ENCODE data around the gene PODXL2.

Gene PODXL2

DNA sequence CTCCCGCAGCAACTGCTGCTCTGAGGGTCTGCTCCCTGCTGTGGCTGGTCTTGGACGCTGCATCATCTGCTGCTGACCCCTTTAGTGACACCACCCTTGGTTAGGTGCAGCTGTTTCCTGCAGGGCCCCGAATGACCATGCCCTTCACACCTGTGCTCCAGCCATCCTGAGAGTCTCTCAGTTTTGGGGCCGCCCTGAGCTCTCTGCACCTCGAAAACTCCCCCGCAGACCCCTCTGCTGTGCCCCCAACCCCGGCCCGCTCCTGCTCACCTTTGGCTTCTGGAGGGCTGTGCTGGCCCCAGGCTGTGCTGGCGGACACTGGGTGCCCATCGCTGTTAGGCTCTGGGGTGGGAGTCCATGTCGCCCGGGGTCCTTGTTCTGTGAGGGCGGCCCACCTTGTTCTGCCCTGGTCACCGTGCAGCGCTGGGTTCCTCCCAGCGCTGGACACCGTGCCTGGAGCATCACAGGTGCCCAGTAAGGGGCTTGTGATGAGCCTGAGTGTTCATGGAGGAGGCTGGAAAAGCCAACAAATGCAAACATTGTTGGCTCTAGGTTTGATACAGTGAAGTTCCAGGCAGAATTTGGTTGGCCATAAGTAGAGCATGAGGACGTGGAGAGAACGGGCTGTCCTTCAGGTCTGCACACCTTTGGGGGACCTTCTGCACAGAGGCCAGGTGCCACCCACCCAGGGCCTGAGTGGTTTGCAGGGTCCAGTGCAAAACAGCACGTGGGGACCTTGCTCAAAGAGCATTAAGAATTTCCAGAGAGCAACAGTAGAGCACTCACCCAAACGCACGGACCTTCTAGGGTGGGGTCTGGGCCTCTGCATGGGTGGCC lies 56.1 kb downstream of the PODXL2 start:
- TF ChIP-seq, protein P1, sequence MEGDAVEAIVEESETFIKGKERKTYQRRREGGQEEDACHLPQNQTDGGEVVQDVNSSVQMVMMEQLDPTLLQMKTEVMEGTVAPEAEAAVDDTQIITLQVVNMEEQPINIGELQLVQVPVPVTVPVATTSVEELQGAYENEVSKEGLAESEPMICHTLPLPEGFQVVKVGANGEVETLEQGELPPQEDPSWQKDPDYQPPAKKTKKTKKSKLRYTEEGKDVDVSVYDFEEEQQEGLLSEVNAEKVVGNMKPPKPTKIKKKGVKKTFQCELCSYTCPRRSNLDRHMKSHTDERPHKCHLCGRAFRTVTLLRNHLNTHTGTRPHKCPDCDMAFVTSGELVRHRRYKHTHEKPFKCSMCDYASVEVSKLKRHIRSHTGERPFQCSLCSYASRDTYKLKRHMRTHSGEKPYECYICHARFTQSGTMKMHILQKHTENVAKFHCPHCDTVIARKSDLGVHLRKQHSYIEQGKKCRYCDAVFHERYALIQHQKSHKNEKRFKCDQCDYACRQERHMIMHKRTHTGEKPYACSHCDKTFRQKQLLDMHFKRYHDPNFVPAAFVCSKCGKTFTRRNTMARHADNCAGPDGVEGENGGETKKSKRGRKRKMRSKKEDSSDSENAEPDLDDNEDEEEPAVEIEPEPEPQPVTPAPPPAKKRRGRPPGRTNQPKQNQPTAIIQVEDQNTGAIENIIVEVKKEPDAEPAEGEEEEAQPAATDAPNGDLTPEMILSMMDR (IDR thresholded peaks at IDR 0.05), result no peak

DNA sequence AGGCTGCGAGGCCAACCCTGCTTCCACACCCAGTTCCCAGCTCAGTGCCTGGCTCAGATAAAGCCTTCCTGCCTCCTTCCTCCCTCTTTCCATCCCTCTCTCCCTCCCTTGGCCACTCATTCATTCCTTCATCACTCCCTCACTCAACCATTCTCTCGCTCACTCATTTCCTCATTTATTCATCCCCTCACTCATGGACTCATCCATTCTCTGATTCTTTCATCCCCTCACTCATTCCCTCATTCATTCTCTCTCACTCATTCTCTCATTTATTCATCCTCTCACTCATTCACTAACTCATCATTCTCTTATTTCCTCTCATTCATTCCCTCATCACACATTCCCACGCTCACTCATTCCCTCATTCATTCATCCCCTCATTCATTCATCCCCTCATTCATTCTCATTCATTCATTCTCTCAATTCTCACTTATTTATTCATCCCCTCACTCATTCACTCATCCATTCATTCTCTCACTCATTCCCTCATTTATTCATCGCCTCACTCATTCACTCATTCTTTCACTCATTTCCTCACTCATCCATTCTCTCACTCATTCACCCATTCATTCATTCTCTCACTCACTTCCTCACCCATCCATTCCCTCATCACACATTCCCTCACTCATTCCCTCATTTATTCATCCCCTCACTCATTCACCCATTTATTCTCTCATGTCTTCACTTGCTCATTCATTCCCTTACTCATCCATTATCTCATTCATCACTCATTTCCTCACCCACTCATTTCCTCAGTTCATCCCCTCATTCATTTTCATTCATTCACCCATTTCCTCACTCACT lies 56.9 kb downstream of the PODXL2 start:
- TF ChIP-seq, protein P1 (IDR thresholded peaks at IDR 0.05), result no peak

DNA sequence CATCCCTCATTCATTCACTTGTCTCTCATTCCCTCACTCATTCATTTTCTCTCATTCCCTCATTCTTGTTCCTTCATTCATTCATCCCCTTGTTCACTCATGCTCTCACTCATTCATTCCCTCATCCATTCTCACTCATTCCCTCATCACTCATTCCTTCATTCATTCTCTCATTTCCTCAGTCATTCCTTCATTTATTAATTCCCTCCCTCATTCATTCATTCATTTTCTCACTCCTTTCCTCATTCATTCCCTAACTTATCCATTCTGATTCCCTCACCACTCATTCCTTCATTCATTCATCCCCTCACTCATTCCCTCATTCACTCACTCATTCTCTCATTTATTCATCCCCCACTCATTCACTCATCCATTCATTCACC lies 57.5 kb downstream of the PODXL2 start:
- TF ChIP-seq, protein P1 (IDR thresholded peaks at IDR 0.05), result no peak

DNA sequence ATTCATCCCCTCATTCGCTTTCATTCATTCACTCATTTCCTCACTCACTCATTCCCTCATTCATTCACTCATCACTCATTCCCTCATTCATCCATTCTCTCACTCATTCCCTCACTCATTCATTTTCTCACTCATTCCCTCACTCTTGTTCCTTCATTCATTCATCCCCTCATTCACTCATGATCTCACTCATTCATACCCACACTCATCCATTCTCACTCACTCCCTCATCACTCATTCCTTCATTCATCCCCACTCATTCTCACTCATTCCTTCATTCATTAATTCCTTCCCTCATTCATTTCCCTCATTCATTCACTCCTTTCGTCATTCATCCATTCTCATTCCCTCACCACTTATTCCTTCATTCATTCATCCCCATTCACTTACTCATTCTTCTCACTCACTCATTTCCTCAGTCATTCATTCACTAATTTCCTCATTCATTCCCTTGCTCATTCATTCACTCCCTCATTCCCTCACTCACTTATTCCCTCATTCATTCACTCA lies 58.3 kb downstream of the PODXL2 start:
- TF ChIP-seq, protein P1 (IDR thresholded peaks at IDR 0.05), result no peak

DNA sequence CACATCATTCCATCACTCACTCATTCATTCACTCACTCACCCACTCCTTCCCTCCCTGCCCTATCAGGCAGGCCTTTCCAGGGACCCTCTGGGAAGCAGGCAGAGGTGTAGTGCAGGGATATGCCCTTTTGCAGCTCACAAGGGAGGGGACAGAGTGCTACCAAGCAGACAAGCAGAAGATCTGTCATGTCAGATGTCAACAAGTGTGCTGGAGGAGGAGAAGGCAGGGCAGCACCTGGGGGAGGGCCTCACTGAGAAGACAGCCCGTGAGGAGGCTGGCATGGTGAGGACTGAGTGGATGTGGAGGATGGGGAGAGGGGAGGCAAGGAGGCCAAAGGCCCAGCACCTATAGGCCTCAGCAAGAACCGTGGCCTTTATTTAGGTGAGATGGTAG lies 59.0 kb downstream of the PODXL2 start:
- TF ChIP-seq, protein P1 (IDR thresholded peaks at IDR 0.05), result no peak

DNA sequence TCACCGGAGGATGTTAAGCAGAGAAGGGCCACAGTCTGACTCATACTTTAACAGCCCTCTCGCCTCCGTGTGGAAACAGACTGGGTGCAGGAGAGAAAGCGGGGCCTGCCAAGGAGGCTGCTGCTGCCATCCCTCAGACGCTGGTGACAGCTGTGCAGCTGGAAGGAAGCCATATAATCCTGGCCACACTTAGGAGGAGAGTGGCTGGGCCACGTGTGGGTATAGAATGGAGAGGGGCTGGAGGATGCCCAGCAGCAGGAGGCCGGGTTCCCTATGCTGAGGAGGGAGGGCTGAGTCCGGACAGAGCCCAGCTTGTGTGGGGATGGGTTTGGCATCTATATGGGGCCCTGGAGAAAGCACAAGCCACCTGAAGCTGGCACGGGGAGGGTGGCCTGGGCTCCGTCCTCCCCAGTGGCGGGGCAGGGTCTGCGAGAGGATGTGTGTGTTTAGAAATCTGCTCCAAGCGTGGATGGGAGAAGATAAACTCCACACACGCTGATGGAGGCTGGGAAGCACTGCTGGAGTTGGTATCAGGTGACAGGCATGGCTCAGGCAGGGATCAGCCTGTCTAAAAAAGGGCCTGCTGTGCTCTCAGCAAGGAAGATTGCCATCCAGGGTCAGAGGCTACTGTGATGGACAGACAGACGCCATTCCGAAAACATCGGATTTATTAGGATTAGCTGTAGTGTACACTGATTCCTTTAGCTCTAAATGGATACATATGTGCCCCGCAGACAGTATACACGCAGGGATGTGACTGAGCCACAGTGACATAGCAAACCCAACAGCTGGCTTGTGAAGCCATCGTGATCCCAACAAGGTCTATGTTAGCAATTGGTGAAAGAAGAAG lies 59.7 kb downstream of the PODXL2 start:
- TF ChIP-seq, protein P1 (IDR thresholded peaks at IDR 0.05), result no peak

DNA sequence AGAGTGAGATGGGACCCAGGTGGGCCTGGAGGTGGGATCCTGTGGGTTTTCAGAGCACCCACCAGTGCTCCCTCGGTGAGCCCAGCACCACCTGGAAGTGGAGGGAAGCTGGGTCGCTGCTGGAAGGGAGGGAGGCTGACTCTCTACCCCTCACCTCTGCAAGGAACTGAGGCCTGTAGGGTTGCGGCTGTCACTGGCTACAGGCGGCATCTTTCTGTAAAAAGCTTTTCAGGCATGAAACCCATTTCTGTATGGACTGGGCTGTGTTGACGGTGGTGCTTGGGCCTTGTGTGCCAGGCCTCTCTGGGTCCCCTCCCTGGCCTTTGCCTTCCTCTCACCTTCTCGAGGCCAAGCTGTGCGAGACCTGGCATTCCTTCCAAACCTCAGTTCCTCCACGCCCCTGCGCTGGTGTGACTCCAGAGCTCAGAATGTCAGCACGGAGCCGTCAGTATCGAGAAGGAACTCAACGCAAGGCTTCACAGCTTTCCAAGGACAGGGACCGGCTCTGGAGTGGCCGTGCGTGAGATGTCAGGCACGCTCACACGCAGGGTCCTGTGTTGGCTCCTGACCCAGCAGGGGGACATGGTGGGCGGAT lies 60.4 kb downstream of the PODXL2 start:
- TF ChIP-seq, protein P1 (IDR thresholded peaks at IDR 0.05), result no peak

Measured in LNCAP (cell line).